K562 (cell line): ENCODE results near the gene SLC9B2. TPM values are rescaled to one million over a fixed set of nuclear protein-coding genes. Genes with fewer than 3 reads are reported as not detected.

Source experiments
- ARNT ChIP-seq, 2 experiments: fragments of 450-650 bp; IDR thresholded peaks; 2 replicates each; pipeline ENCODE4 v1.6.1; 2016; ENCODE audit warnings: mild to moderate bottlenecking in 1 of 2
- ASH1L ChIP-seq: fragments of 450-650 bp; IDR thresholded peaks from 2 replicates; pipeline ENCODE4 v1.6.1; 2018; ENCODE audit warnings: borderline replicate concordance, mild to moderate bottlenecking, low read depth; ENCODE audit not compliant: partially characterized antibody
- ATF7 ChIP-seq: fragments of 450-650 bp; IDR thresholded peaks from 2 replicates; pipeline ENCODE4 v1.7.1; 2014; ENCODE audit warnings: mild to moderate bottlenecking, moderate library complexity
- ELF4 ChIP-seq: fragments of 450-650 bp; formaldehyde crosslinking; IDR thresholded peaks from 2 replicates; pipeline ENCODE4 v1.4.0; 2022; ENCODE audit warnings: missing genetic modification characterization
- ESRRA ChIP-seq: fragments of 450-650 bp; IDR thresholded peaks from 2 replicates; pipeline ENCODE4 v1.6.1; 2014; ENCODE audit warnings: low read depth, mild to moderate bottlenecking, moderate library complexity, borderline replicate concordance
- FIP1L1 ChIP-seq: fragments of 200-400 bp; formaldehyde crosslinking; IDR thresholded peaks from 2 replicates; pipeline ENCODE4 v1.6.1; 2018; ENCODE audit warnings: mild to moderate bottlenecking, low read depth, low read length; ENCODE audit not compliant: poor library complexity, severe bottlenecking
- GTF2F1 ChIP-seq: IDR thresholded peaks from 2 replicates; pipeline ENCODE4 v1.6.1; 2011; ENCODE audit warnings: low read depth, low read length, improper control_type of control experiment
- HCFC1 ChIP-seq: IDR thresholded peaks from 2 replicates; pipeline ENCODE4 v1.6.1; 2012; ENCODE audit warnings: low read depth, low read length, improper control_type of control experiment
- HMGN3 ChIP-seq: IDR thresholded peaks from 2 replicates; pipeline ENCODE4 v1.6.1; 2011; ENCODE audit warnings: borderline replicate concordance, low read depth, mild to moderate bottlenecking, mixed read lengths, low read length; ENCODE audit not compliant: insufficient read length; ENCODE audit errors: extremely low read depth
- MAFF ChIP-seq: IDR thresholded peaks from 2 replicates; pipeline ENCODE4 v1.6.1; 2012; ENCODE audit warnings: low read length, improper control_type of control experiment
- NR1H2 ChIP-seq: sonication (generic); formaldehyde crosslinking; IDR thresholded peaks from 2 replicates; pipeline ENCODE4 v1.4.0; 2020; ENCODE audit warnings: mild to moderate bottlenecking, missing genetic modification reagents
- NUFIP1 ChIP-seq: fragments of 450-650 bp; IDR thresholded peaks from 2 replicates; pipeline ENCODE4 v1.6.1; 2018; ENCODE audit not compliant: partially characterized antibody
- POU5F1 ChIP-seq: fragments of 150-350 bp; IDR thresholded peaks from 2 replicates; pipeline ENCODE4 v1.6.1; 2014; ENCODE audit warnings: borderline replicate concordance, low read length, low read depth, mild to moderate bottlenecking; ENCODE audit not compliant: partially characterized antibody
- SIN3B ChIP-seq: fragments of 450-650 bp; IDR thresholded peaks from 2 replicates; pipeline ENCODE4 v1.6.1; 2017; ENCODE audit warnings: low read depth, mild to moderate bottlenecking, moderate library complexity
- SMAD1 ChIP-seq: fragments of 150-350 bp; IDR thresholded peaks from 2 replicates; pipeline ENCODE4 v1.6.1; 2014; ENCODE audit warnings: low read length, low read depth; ENCODE audit not compliant: partially characterized antibody
- SPI1 ChIP-seq: IDR thresholded peaks from 2 replicates; pipeline ENCODE4 v1.6.1; 2011; ENCODE audit warnings: low read depth, low read length, control low read depth, borderline replicate concordance
- TCF7 ChIP-seq: sonication (generic); IDR thresholded peaks from 2 replicates; pipeline ENCODE4 v1.6.1; 2016; ENCODE audit warnings: antibody characterized with exemption, borderline replicate concordance
- TEAD1 ChIP-seq, 2 experiments: fragments of 450-650 bp in 1 of 2; sonication (generic) in 1 of 2; formaldehyde crosslinking; IDR thresholded peaks; 2 replicates each; pipeline versions ENCODE4 v1.4.0 to v1.8.0; 2020 to 2022; ENCODE audit warnings: mild to moderate bottlenecking in 2 of 2, missing genetic modification reagents in 1 of 2
- YBX1 ChIP-seq: fragments of 450-650 bp; IDR thresholded peaks from 2 replicates; pipeline ENCODE4 v1.7.1; 2016; ENCODE audit warnings: mild to moderate bottlenecking
- ZC3H11A ChIP-seq: IDR thresholded peaks from 2 replicates; pipeline ENCODE4 v1.6.1; 2012; ENCODE audit warnings: low read depth, low read length, improper control_type of control experiment
- ZEB2 ChIP-seq: fragments of 450-650 bp; IDR thresholded peaks from 2 replicates; pipeline ENCODE4 v1.6.1; 2016
- ZNF184 ChIP-seq: sonication (generic); formaldehyde crosslinking; IDR thresholded peaks from 2 replicates; pipeline ENCODE4 v1.5.0; 2020; ENCODE audit warnings: missing genetic modification reagents
- ZNF3 ChIP-seq: fragments of 250-450 bp; sonication (Bioruptor Pico); IDR thresholded peaks from 2 replicates; pipeline ENCODE4 v1.5.0; 2021; ENCODE audit warnings: mild to moderate bottlenecking, moderate library complexity
- ZNF507 ChIP-seq: conservative IDR thresholded peaks from 2 replicates; pipeline ENCODE4 v1.6.1; 2017; ENCODE audit warnings: missing genetic modification characterization, missing compliant biosample characterization
- polyA plus RNA-seq, 8 experiments: library from polyadenylated mRNA; depleted of rRNA in 4 of 8; stranded (reverse) in 5 of 8; unstranded in 3 of 8; fragments of >200 nt; fragmentation: Nextera tagmentation in 2 of 8; fragmentation: Illumina TruSeq in 1 of 8; extraction: Ambion mirVana in 2 of 8; extraction: Trizol in 1 of 8; gene quantifications; 2 replicates each; pipeline versions ENCODE4 v1.2.1 to v1.2.3, GENCODE V29; 2011 to 2014; ENCODE audit warnings: inconsistent platforms in 1 of 8, missing spikeins in 1 of 8
- total RNA-seq, 7 experiments: library from RNA; depleted of rRNA in 6 of 7; stranded (reverse); fragments of >200 nt in 6 of 7; fragmentation: Illumina TruSeq in 2 of 7; extraction: Trizol in 2 of 7; gene quantifications; 2 replicates each; pipeline versions ENCODE4 v1.2.1 to v1.2.3, GENCODE V29; 2011 to 2021; ENCODE audit warnings: low replicate concordance in 1 of 7
- TF ChIP-seq, protein P1 (sequence below): sonication (generic); formaldehyde crosslinking; IDR thresholded peaks from 2 replicates; pipeline ENCODE4 v1.8.0; 2022; ENCODE audit warnings: missing genetic modification reagents, mild to moderate bottlenecking, moderate library complexity, borderline replicate concordance
- TF ChIP-seq, protein P2 (sequence below): fragments of 450-650 bp; formaldehyde crosslinking; IDR thresholded peaks from 2 replicates; pipeline ENCODE4 v1.4.0; 2022; ENCODE audit warnings: missing genetic modification characterization
- TF ChIP-seq, protein P3 (sequence below): fragments of 450-650 bp; formaldehyde crosslinking; IDR thresholded peaks from 2 replicates; pipeline ENCODE4 v1.4.0; 2020; ENCODE audit warnings: mild to moderate bottlenecking

Gene SLC9B2
- total and polyA plus RNA-seq, 9 of the 15 experiments (the other 6 are each of a cell fraction or from before 2014, with no cell fraction given): 6.6 to 14.6 (median 11.4) TPM

DNA sequence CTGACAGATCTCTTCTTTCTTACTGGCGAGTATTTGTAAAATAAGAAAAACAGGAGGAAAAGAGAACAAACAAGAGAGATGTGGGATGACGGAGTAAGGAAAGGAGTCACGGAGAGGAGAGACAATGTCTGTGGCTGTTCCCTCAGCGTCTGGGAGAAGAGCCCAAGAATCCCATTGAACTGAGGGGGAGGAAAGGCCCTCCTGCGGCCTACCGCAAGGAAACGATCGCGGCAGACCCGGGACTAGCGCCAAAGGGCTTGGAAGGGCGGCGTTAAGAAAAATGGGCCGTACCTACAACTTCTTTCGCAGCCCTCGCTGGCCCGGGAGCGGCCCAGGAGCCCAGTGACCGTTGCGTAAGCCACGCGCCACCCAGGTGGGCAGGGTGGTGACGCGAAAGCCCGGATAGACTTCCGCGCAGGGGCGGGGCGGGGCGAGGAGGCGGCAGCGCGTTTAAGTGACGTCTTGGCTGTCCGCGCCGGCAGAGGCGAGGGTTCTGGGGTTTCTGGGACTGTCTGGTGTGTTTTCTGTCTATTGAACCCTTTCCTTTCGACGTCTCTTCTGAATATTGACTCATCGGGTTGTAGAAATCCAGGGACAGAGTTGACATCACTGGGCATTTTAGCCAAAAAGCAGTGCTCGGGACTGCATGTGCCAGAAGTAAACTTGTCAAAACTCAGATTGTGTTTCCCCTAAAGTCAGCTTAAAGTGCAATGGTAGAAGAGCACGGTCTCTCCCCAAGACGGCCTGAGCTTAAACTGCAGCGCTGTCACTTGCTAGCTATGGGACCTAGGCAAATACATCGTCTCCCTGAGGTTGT is 57.0 kb downstream of the SLC9B2 start, which contains the start of gene SLC9B1 (continued):
- TF ChIP-seq YBX1: no peak
- TF ChIP-seq TCF7: no peak
- peak; percentile 62; the same call in 1 of the 2 replicates for TF ChIP-seq SIN3B
- TF ChIP-seq, protein P1, sequence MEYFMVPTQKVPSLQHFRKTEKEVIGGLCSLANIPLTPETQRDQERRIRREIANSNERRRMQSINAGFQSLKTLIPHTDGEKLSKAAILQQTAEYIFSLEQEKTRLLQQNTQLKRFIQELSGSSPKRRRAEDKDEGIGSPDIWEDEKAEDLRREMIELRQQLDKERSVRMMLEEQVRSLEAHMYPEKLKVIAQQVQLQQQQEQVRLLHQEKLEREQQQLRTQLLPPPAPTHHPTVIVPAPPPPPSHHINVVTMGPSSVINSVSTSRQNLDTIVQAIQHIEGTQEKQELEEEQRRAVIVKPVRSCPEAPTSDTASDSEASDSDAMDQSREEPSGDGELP (CRISPR knock-in tag): peak; percentile 98
- TF ChIP-seq ESRRA: peak; percentile 81; the same call in 1 of the 2 replicates
- TF ChIP-seq TEAD1 (CRISPR knock-in tag; IDR thresholded peaks at IDR 0.05): 0 out of 4 replicates have a peak, but pooled peaks of 1 of the 2 experiments have one; percentile 6
- peak; percentile 33; the same call in 1 of the 2 replicates for TF ChIP-seq SPI1
- TF ChIP-seq POU5F1: no peak
- TF ChIP-seq SMAD1: peak; percentile 76
- TF ChIP-seq NUFIP1: no peak
- no peak for TF ChIP-seq ZNF507 (tag)
- peak; percentile 73 for TF ChIP-seq ZEB2
- TF ChIP-seq HMGN3: peak; percentile 97
- 0 out of 2 replicates have a peak, but pooled peaks have one; percentile 48 for TF ChIP-seq GTF2F1
- TF ChIP-seq, protein P2, sequence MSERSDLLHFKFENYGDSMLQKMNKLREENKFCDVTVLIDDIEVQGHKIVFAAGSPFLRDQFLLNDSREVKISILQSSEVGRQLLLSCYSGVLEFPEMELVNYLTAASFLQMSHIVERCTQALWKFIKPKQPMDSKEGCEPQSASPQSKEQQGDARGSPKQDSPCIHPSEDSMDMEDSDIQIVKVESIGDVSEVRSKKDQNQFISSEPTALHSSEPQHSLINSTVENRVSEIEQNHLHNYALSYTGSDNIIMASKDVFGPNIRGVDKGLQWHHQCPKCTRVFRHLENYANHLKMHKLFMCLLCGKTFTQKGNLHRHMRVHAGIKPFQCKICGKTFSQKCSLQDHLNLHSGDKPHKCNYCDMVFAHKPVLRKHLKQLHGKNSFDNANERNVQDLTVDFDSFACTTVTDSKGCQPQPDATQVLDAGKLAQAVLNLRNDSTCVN (CRISPR knock-in tag): no peak
- peak; percentile 93 for TF ChIP-seq ATF7
- 0 out of 2 replicates have a peak, but pooled peaks have one; percentile 45 for TF ChIP-seq NR1H2
- peak; percentile 80 for TF ChIP-seq HCFC1
- peak; percentile 81; the same call in 1 of the 2 replicates for TF ChIP-seq ZC3H11A
- TF ChIP-seq, protein P3, sequence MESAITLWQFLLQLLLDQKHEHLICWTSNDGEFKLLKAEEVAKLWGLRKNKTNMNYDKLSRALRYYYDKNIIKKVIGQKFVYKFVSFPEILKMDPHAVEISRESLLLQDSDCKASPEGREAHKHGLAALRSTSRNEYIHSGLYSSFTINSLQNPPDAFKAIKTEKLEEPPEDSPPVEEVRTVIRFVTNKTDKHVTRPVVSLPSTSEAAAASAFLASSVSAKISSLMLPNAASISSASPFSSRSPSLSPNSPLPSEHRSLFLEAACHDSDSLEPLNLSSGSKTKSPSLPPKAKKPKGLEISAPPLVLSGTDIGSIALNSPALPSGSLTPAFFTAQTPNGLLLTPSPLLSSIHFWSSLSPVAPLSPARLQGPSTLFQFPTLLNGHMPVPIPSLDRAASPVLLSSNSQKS (CRISPR knock-in tag): no peak
- no peak for TF ChIP-seq ASH1L
- 0 out of 4 replicates have a peak, but pooled peaks of 1 of the 2 experiments have one; percentile 19 for TF ChIP-seq ARNT (IDR thresholded peaks at IDR 0.05)
- TF ChIP-seq ELF4 (CRISPR knock-in tag): 0 out of 2 replicates have a peak, but pooled peaks have one; percentile 60
- TF ChIP-seq FIP1L1: no peak
- no peak for TF ChIP-seq ZNF184 (CRISPR knock-in tag)
- no peak for TF ChIP-seq MAFF
- no peak for TF ChIP-seq ZNF3 (CRISPR knock-in tag)
